Stimulated activated CD8-positive, alpha-beta memory T cell treated with anti-CD3 and anti-CD28 coated beads, Interleukin-12 subunit alpha, Interleukin-12 subunit beta, amount 100 ng/mL, for 1 hour (primary cell): ENCODE measurements around the gene PDE6A.

Experiments used
- DNase-seq: peaks from one replicate; pipeline ENCODE4 v3.0.0-alpha.2; 2020; ENCODE audit warnings: low read depth

PDE6A gene

DNA sequence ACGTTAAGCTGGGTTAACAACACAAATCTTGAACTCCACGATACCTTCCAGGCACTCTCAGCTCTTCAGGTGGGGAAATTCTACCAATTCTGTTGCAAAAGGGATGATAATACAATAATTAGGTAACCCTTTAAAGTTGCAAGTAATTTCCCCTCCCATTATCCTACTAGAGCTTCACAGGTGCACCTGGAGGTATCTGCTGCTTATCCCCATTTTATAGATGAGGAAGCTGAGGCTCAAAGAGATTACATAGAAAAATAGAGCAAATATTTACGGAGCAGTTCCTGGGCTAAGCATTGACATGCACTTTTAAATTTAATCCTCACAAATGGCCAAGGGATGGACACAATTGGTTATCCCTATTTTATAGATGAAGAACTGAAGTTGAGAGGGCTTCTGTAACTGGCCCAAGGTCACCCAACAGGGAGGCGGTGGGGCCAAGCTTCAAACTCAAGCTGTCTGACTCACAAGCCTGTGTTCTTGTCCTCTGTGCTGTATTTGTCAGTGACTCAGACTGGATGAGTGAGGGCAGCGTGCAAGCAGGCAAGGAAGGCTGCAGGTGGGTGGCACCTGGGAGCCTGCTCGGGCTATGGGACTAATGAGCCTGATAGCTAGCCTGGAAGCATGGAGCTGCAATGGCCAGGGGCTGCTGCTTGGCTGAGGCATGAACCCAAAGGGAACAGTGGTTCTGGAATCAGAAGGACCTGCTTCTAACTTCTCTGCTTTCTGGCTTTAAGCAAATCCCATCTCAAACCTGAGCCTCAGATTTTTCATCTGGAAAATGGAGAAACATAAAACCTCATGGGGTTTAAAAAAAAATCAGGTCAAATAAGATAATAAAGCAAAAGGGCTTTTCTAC is 105.5 kb downstream of the PDE6A start:
- no peak for DNase-seq

DNA sequence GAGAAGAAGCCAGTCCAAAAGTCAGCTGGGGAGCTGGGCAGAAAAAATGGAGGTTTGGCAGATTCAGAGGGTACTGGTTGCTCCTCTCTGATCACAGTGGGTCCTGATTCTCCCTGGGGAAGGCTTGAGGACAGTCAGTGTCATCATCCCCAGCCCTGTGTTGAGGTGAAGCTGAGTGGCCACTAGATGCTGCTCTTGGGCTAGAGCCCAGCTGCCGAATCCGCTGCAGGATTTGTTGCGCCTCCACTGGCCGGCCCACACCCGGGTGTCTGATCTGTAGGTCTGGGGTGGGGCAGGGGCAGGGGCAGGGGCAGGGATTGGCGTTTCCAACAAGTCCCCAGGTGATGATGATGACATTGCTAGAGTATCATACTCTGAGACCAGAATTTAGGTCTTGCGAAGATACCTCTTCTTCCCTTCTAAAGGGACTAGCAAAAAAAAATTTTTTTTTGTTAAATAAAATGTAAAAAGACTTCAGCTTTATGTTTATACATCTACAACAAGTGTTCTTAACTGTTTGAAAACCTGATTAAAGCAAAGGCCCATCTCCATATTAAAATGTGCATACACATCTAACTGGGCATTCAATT is 106.8 kb downstream of the PDE6A start:
- no peak for DNase-seq

DNA sequence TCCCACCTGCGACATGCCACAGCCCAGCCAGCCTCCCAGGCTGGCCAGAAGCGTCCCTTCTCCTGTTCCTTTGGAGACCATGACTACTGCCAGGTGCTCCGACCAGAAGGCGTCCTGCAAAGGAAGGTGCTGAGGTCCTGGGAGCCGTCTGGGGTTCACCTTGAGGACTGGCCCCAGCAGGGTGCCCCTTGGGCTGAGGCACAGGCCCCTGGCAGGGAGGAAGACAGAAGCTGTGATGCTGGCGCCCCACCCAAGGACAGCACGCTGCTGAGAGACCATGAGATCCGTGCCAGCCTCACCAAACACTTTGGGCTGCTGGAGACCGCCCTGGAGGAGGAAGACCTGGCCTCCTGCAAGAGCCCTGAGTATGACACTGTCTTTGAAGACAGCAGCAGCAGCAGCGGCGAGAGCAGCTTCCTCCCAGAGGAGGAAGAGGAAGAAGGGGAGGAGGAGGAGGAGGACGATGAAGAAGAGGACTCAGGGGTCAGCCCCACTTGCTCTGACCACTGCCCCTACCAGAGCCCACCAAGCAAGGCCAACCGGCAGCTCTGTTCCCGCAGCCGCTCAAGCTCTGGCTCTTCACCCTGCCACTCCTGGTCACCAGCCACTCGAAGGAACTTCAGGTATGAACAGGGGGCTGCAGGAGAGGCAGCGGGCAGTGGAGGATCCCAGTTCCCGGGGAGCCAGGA is 108.0 kb downstream of the PDE6A start:
- DNase-seq: no peak

DNA sequence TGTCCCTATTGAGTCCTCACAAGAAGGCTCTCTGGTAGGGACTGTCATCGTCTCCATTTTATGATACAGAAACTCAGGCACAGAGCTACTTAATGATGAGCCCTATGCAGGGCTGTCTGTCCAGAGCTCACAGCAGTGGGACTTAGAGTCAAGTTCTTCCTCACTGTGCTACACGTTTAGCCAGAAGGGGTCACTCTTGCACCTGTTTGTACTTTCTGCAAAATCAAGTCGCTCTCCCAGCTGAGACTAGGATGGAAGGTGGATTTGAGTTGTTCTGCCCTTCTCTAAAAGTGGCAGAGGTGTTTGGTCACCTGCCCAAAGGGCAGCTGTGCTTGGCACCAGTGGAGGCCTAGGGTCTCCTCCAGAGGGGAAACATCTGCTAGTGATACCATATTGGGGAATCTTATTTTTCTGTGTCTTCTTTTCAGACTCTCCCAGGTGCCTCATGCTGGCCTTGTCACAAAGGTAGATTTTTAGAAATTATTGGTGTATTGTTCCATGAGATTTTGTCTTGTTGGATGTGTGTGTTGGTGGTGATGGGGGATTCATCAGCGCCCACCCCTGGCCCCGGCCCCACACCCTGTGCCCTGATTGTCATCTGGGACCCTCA is 110.2 kb downstream of the PDE6A start:
- peak; percentile 17 for DNase-seq

DNA sequence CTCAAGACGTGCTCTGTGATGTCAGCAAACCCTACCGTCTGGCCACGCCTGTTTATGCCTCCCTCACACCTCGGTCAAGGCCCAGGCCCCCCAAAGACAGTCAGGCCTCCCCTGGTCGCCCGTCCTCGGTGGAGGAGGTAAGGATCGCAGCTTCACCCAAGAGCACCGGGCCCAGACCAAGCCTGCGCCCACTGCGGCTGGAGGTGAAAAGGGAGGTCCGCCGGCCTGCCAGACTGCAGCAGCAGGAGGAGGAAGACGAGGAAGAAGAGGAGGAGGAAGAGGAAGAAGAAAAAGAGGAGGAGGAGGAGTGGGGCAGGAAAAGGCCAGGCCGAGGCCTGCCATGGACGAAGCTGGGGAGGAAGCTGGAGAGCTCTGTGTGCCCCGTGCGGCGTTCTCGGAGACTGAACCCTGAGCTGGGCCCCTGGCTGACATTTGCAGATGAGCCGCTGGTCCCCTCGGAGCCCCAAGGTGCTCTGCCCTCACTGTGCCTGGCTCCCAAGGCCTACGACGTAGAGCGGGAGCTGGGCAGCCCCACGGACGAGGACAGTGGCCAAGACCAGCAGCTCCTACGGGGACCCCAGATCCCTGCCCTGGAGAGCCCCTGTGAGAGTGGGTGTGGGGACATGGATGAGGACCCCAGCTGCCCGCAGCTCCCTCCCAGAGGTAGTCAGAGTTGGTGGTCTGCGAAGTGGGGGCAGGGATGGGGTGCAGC is 111.3 kb downstream of the PDE6A start:
- DNase-seq: no peak

DNA sequence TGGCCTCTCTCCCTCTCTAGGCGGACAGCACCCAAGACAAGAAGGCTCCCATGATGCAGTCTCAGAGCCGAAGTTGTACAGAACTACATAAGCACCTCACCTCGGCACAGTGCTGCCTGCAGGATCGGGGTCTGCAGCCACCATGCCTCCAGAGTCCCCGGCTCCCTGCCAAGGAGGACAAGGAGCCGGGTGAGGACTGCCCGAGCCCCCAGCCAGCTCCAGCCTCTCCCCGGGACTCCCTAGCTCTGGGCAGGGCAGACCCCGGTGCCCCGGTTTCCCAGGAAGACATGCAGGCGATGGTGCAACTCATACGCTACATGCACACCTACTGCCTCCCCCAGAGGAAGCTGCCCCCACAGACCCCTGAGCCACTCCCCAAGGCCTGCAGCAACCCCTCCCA is 112.0 kb downstream of the PDE6A start:
- no peak for DNase-seq

DNA sequence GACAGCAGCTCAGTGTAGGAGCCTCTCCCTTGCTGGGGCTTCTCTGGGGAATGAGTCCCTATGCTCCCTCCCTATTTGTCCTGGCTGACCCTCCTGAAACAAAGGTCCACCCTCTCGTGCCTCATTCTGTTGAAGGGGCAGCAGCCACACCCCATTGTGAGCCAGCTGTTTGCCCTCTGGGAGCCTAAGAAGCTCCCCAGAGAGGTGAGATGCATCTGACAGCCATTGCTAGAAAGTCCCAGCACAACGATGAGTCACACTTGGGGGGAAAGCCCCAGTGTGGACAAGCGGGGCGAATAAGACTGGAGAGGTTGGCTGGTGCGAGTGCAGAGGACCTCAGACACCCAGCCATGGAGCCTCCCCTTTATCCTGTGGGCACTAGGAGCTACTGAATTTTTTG is 113.1 kb downstream of the PDE6A start:
- no peak for DNase-seq

DNA sequence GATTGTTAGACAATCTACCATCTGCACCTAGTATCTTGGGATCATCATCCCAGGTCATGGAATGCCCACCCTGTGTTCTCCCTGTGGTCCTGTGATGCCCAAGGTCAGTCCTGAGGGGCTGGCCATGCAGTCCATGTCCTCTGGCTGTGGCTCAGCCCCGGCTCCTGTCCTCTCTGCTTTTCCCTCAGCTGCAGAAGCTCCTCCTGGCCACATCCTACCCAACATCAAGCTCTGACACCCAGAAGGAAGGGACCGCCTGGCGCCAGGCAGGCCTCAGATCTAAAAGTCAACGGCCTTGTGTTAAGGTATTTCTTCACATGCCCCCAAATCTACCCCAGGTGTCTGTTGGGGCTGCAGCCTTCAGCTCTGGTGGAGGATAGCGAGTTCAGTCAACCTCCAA is 114.0 kb downstream of the PDE6A start:
- no peak for DNase-seq

DNA sequence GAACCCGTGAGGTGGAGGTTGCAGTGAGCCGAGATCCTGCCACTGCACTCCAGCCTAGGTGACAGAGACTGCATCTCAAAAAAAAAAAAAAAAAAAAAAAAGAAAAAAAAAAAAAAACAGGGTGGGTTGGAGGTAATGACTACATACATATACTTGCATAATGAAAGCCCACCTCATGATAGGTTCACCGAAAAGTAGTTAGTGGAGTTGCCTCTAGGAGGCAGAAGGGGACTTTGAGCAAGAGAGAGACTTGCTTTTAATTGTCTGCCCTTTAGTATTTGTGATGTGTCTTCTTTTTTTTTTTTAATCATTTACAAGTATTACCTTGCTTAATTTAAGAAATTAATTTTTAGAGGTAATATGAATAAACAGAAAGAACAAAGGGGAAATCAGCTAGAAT is 114.6 kb downstream of the PDE6A start:
- no peak for DNase-seq

DNA sequence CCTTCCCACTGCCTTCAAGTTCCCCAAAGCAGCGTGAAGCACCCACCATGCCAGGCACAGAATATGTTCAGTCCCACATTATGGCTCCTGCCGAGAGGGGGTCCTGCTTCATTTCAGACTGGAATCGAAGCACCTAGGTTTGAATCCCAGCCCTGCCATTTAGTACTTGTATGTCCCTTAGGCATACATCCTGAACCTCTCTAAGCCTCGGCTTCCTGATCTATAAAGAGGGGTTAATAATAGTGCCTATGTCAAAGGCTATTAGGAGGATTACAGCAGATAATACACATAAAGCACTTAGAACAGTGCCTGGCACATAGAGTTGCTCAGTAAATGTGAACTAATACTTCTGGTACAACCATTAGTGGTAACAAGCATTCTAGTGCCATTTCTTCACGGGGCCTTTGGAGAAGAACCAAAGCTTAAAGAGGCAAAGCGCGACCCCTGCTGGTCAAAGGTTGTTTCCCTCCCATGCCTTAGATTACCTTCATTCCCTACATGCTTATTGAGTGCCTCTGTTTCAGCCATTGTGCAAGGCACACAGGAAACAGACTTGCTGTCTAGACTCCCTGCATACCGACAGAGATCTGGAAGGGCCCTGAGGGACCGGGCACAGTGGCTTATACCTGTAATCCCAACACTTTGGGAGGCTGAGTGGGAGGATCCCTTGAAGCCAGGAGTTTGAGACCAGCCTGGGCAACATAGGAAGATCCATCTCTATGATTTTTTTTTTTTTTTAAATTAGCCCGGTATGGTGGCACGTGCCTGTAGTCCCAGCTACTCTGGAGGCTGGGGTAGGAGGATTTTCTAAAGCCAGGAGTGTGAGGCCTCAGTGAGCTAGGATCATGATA is 116.2 kb downstream of the PDE6A start:
- peak; percentile 79 for DNase-seq

DNA sequence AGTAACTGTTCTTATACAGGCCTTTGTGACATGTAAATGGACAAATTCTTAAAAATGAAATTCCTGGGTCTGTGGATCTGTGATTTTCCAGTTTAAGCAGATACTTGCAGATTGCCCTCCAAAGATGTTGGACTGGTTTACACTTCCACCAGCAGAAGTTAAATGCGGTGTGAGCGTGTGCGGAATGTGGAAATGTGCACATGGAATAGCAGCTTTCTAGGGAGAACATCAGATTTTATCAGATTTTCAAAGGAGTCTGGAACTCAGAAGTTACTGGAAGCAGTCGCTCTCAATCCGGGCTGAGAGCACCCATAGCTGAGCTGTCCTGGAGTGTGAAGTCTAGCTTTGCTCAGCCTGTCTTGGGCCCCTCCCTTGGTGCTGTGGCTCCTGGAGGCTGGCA is 117.0 kb downstream of the PDE6A start:
- DNase-seq: no peak

DNA sequence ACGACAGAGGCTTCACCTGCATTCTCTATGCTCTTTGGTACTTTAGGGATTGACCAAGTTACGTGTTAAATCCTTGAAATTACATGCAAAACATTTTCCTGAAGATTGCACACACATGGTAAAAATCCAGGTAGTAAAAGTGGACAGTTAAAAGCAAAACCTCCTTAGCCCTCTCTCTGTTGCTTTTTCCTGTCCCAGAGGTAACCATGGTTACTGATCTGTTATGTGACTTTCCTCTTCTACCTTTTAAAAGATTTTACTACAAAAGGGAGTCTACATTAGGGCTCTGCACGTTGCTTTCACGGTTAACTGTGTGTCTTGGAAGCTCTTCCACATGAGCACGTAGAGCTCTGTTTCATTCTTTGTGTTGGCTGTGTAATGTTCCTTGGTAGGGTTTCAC is 117.5 kb downstream of the PDE6A start:
- no peak for DNase-seq

DNA sequence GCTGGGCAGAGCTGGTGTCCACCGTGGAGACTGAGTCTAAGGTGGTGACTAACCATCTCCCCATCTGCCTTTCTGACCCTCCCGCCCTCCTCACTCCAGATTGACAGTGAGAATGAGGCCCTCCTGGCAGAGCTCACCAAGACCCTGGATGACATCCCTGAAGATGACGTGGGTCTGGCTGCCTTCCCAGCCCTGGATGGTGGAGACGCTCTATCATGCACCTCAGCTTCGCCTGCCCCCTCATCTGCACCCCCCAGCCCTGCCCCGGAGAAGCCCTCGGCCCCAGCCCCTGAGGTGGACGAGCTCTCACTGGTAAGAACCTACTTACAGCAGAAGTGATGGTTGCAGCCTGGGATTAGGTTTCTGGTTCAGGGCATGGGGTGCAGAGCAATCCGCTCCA is 118.0 kb downstream of the PDE6A start:
- no peak for DNase-seq

DNA sequence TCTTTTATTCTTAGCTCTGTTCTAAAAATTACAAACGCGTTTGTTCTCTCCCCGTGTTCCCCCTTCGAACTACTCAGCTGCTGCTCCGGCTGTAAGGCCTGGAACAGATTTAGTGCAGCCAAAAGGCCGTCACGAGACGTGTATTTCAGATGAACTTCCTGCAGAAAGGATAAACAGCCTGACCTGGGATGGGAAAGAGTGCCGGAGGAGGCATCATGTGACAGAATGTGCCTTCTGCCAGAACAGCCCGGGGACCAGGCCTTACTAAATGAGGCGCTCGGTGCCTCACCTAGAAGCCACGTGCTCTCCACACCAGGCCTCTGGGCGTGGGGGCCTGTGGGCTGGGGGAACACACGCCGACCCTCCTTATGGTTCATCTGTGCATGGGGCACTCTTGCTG is 119.7 kb downstream of the PDE6A start:
- no peak for DNase-seq

DNA sequence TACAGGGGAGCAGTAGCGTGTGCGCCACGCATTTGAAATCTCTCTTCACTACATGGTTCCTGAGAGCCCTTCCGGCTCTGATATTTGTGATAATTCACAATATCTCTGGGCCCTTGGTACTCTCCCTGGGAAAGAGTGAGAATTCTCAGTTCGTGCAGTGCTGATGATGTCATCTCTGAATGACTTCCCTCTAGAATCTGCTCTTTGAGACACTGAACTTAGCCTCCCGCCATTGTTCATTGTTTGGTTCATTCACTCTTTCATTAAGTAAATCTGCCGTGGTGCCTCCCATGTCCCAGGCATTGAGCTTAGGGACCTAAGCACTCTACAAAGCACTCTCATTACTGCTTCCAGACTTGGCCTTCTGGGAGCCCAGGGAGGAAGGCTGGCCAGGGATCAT is 120.5 kb downstream of the PDE6A start:
- DNase-seq: no peak

DNA sequence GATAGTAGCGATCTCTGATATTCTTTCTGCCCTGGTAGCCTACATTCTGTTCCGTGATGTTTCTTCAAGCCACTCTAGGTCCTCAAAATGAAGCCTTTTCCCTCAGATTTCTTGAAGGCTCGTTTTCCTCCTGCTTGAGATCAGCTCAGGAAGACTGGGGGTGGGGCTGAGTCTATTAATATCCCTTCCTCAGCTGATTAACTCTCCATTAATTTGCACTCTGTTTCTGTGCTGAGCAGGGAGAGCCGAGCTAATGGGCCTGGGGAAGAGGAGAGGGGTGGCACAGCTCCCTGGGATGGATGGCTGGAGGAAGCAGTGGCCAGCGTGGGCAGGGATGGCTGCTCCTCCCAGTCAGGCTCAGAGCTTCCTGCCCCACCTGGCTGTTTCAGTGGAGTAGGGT is 121.2 kb downstream of the PDE6A start:
- DNase-seq: no peak

DNA sequence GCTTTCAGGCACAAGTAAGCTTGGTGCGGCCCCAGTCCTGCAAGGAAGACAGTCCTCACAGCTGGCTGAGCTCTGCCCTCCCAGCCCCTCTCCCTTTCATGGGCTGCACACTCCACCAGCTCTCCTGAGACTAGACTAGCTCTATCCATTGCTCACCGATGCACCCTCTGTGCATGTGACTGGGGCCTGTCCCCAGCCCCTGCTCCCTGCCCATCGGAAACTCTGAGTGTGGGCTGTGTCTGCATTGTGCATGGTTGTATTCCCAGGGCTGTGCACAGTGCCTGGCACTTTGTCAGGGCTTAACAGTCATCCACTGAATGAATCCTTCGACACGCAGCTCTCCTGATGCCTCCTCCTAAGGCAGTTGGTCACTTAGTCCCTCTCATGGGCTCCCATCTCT is 122.3 kb downstream of the PDE6A start:
- no peak for DNase-seq

DNA sequence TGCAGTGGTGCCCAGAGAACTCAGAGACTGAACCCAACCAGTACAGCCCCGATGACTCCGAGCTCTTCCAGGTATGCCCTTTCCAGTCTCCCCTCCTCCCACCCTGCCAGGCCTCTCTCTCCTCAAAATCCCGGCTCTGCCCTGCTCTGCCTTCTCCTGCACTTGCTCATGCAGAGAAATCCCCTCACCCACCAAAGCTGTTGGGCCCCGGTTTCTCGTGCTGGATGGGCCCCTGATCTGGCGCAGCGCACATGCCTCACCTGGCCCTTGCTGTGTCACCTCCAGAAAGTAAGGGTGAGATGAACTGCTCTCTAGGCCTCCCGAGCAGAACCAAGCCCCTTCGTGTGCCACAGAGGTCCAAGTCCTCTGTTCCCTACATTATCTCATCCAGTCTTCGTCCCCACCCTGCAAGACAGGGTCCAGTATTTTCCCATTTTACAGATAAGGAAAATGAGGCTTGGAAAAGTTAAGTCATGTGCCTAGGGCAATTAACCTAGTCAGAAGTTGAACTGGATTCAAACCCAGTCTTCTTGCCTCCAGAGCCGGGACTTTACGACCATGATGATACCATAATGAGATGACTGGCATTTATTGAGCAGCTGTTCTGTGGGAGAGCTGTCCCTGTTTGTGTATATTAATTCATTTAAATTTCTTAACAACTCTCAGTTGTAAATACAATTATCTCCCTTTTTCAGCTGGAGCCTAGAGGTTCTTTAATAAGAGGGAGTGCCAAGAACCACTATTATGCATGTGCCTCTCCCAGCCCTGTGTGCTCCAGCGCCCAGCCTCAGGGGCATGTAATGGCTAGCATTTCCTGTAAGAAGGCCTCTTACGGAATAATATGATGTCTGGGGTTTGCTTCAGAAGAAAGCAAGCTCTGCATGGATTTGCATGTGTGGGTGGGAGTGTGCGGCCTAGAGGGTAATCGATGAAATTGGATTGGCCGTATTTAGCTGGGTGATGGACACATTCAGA is 123.8 kb downstream of the PDE6A start:
- DNase-seq: no peak

DNA sequence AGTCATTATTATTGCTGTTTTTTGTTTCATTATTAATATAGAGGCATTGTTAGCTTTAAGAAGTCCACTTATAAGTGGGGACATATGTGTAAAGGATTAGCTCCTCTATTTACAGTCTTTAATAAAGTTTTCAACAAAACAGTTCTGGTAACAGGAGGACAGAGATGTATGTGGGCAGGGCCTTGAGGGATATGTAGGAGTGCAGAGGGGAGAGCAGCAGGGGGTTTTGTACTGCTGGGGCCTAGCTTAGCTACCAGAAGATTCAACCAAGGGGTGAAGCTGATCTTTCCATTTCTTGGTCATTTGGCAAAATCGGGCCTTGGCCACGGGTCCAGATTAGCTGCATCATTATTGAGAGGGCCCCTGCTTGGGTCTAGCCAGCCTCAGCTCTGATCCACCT is 124.6 kb downstream of the PDE6A start:
- DNase-seq: no peak

DNA sequence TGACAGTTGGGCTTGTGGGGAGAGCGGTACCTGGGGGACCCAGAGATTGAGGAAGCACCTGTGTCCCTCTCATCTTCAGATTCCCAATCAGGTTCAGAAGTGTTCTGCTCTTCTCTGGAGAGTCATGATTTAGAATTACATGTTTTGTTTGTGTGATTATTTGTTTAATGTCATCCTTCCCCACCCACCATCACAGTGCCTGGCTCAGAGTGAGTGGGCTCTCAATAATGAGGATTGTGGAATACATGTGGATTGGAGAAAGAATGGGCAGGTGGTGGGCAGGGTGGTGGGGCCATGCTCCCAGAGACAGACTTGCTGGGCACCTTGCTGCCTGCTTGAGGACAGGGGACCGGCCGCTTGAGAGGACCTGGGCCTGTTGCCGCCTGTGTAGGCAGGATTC is 126.5 kb downstream of the PDE6A start:
- DNase-seq: no peak
